Measurements from ENCODE around the gene KIAA0825. TPM values are rescaled to one million over a fixed set of nuclear protein-coding genes. Genes with fewer than 3 reads are reported as not detected.

Gene KIAA0825
- total and polyA plus RNA-seq, 2 experiments from 2014 or later = 1.7 to 1.8 TPM

DNA sequence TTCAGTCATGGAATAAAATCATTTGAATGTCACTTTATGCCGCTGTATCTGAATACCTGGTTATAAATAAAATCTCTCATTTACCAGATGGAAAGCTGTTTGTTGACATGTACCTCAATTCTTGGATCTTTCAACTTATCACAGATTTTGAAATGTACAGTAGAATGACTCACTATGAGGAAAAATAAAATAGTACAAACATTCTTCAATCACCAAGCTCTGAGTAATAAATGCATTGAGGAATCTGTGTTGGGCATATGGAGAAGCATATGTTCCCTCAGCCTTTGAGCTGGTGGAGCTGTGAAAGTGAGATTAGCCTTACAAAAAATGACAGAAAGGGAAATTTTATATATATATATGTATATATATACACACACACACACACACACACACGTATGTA is 175.4 kb downstream of the KIAA0825 start (continued):
- TF ChIP-seq, protein P1, sequence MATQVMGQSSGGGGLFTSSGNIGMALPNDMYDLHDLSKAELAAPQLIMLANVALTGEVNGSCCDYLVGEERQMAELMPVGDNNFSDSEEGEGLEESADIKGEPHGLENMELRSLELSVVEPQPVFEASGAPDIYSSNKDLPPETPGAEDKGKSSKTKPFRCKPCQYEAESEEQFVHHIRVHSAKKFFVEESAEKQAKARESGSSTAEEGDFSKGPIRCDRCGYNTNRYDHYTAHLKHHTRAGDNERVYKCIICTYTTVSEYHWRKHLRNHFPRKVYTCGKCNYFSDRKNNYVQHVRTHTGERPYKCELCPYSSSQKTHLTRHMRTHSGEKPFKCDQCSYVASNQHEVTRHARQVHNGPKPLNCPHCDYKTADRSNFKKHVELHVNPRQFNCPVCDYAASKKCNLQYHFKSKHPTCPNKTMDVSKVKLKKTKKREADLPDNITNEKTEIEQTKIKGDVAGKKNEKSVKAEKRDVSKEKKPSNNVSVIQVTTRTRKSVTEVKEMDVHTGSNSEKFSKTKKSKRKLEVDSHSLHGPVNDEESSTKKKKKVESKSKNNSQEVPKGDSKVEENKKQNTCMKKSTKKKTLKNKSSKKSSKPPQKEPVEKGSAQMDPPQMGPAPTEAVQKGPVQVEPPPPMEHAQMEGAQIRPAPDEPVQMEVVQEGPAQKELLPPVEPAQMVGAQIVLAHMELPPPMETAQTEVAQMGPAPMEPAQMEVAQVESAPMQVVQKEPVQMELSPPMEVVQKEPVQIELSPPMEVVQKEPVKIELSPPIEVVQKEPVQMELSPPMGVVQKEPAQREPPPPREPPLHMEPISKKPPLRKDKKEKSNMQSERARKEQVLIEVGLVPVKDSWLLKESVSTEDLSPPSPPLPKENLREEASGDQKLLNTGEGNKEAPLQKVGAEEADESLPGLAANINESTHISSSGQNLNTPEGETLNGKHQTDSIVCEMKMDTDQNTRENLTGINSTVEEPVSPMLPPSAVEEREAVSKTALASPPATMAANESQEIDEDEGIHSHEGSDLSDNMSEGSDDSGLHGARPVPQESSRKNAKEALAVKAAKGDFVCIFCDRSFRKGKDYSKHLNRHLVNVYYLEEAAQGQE (IDR thresholded peaks at IDR 0.05; ENCODE audit: unreplicated experiment) = no peak

DNA sequence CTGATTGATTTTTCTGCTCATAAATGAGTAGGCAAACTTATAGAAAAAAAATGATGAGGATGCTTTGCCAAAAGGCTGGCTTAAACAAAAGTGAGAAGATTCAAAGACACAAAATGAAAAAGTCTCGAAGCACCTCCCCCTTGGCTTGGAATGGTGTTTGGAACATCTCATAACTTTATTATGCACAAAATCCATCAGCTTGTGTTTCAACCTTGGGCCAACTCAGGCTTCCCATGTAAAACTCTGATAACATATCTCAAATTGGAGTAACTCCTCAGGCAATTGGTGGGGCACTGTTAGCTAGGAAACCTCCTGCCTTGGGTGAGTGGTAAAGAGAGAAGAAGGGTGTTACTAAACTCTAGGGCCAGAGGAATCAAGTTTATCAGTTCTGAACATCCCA is 176.3 kb downstream of the KIAA0825 start:
- DNase-seq (ENCODE audit: low spot score) = no peak
- H3K27ac Mint-ChIP-seq = no peak overlapping the region
- Histone ChIP-seq H3K4me3 (no peak overlapping the region), H3K4me1 (ENCODE audit: insufficient read depth) (no peaks in the 10 kb centered on the region), H3K27ac (ENCODE audit: low read depth) (no peak overlapping the region), H2AFZ (no peak overlapping the region), H3K27me3 (ENCODE audit: insufficient read depth) (no peaks in the 10 kb centered on the region), H3K9me2 (ENCODE audit: insufficient read depth) (peaks cover 12% of the 10 kb centered on the region), H3K79me2 (replicated peaks; ENCODE audit: insufficient read depth) (no peaks in the 10 kb centered on the region), H4K20me1 (replicated peaks; ENCODE audit: insufficient read depth) (no peaks in the 10 kb centered on the region), H3K36me3 (ENCODE audit: insufficient read depth) (no peaks in the 10 kb centered on the region), H3K4me2 (no peak overlapping the region), H3F3A (replicated peaks; ENCODE audit: low read depth) (no peaks in the 10 kb centered on the region)
- H3K9me3 Mint-ChIP-seq = no peaks in the 10 kb centered on the region
- H3K4me3 Mint-ChIP-seq = no peak overlapping the region
- H3K27me3 Mint-ChIP-seq (ENCODE audit: insufficient read depth, low read depth, poor library complexity) = peaks cover 2% of the 10 kb centered on the region
- H3K4me1 Mint-ChIP-seq = no peaks in the 10 kb centered on the region
- no peaks in the 10 kb centered on the region for H3K36me3 Mint-ChIP-seq (ENCODE audit: low read depth)
- ATAC-seq = no peak
- no peak for TF ChIP-seq EZH2 (IDR thresholded peaks at IDR 0.05; ENCODE audit: low read depth, unreplicated experiment)
- TF ChIP-seq STAT1 (IDR thresholded peaks at IDR 0.05; ENCODE audit: unreplicated experiment) = no peak
- no peak for TF ChIP-seq ZNF331 (CRISPR knock-in tag; IDR thresholded peaks at IDR 0.05; ENCODE audit: low read depth)
- TF ChIP-seq, protein P1 (IDR thresholded peaks at IDR 0.05; ENCODE audit: unreplicated experiment) = no peak
- TF ChIP-seq EZH2phosphoT487 (IDR thresholded peaks at IDR 0.05; ENCODE audit: unreplicated experiment) = no peak
- no peak for TF ChIP-seq CREB1 (CRISPR knock-in tag; IDR thresholded peaks at IDR 0.05; ENCODE audit: low read depth)
- TF ChIP-seq JUNB (IDR thresholded peaks at IDR 0.05; ENCODE audit: unreplicated experiment) = no peak
- TF ChIP-seq, protein P2, sequence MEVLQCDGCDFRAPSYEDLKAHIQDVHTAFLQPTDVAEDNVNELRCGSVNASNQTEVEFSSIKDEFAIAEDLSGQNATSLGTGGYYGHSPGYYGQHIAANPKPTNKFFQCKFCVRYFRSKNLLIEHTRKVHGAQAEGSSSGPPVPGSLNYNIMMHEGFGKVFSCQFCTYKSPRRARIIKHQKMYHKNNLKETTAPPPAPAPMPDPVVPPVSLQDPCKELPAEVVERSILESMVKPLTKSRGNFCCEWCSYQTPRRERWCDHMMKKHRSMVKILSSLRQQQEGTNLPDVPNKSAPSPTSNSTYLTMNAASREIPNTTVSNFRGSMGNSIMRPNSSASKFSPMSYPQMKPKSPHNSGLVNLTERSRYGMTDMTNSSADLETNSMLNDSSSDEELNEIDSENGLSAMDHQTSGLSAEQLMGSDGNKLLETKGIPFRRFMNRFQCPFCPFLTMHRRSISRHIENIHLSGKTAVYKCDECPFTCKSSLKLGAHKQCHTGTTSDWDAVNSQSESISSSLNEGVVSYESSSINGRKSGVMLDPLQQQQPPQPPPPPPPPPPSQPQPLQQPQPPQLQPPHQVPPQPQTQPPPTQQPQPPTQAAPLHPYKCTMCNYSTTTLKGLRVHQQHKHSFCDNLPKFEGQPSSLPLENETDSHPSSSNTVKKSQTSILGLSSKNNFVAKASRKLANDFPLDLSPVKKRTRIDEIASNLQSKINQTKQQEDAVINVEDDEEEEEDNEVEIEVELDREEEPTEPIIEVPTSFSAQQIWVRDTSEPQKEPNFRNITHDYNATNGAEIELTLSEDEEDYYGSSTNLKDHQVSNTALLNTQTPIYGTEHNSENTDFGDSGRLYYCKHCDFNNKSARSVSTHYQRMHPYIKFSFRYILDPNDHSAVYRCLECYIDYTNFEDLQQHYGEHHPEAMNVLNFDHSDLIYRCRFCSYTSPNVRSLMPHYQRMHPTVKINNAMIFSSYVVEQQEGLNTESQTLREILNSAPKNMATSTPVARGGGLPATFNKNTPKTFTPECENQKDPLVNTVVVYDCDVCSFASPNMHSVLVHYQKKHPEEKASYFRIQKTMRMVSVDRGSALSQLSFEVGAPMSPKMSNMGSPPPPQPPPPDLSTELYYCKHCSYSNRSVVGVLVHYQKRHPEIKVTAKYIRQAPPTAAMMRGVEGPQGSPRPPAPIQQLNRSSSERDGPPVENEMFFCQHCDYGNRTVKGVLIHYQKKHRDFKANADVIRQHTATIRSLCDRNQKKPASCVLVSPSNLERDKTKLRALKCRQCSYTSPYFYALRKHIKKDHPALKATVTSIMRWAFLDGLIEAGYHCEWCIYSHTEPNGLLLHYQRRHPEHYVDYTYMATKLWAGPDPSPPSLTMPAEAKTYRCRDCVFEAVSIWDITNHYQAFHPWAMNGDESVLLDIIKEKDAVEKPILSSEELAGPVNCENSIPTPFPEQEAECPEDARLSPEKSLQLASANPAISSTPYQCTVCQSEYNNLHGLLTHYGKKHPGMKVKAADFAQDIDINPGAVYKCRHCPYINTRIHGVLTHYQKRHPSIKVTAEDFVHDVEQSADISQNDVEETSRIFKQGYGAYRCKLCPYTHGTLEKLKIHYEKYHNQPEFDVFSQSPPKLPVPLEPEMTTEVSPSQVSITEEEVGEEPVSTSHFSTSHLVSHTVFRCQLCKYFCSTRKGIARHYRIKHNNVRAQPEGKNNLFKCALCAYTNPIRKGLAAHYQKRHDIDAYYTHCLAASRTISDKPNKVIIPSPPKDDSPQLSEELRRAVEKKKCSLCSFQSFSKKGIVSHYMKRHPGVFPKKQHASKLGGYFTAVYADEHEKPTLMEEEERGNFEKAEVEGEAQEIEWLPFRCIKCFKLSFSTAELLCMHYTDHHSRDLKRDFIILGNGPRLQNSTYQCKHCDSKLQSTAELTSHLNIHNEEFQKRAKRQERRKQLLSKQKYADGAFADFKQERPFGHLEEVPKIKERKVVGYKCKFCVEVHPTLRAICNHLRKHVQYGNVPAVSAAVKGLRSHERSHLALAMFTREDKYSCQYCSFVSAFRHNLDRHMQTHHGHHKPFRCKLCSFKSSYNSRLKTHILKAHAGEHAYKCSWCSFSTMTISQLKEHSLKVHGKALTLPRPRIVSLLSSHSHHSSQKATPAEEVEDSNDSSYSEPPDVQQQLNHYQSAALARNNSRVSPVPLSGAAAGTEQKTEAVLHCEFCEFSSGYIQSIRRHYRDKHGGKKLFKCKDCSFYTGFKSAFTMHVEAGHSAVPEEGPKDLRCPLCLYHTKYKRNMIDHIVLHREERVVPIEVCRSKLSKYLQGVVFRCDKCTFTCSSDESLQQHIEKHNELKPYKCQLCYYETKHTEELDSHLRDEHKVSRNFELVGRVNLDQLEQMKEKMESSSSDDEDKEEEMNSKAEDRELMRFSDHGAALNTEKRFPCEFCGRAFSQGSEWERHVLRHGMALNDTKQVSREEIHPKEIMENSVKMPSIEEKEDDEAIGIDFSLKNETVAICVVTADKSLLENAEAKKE (CRISPR knock-in tag; IDR thresholded peaks at IDR 0.05) = no peak
- TF ChIP-seq, protein P3, sequence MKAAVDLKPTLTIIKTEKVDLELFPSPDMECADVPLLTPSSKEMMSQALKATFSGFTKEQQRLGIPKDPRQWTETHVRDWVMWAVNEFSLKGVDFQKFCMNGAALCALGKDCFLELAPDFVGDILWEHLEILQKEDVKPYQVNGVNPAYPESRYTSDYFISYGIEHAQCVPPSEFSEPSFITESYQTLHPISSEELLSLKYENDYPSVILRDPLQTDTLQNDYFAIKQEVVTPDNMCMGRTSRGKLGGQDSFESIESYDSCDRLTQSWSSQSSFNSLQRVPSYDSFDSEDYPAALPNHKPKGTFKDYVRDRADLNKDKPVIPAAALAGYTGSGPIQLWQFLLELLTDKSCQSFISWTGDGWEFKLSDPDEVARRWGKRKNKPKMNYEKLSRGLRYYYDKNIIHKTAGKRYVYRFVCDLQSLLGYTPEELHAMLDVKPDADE (IDR thresholded peaks at IDR 0.05) = no peak

Data from GM23338 (cell line).